ENCODE results near the gene FKBP1A.

- no peak for TF ChIP-seq CTCF (IDR thresholded peaks at IDR 0.05 in 8 of 11, conservative IDR thresholded peaks at IDR 0.05 in 3 of 11)
- no peak for TF ChIP-seq POLR2A (IDR thresholded peaks at IDR 0.05)
- no peak for TF ChIP-seq POLR2AphosphoS5 (IDR thresholded peaks at IDR 0.05)
Observed at GRCh38 chr20:1334370-1334731, 58.5 kb downstream of the FKBP1A start.

All from spleen (tissue), 7 donors.